Stimulated activated CD4-positive, alpha-beta T cell treated with anti-CD3 and anti-CD28 coated beads, Interleukin-12 subunit alpha, Interleukin-12 subunit beta, amount 100 ng/mL, for 4 hours (primary cell): Measurements from ENCODE around the gene AZU1.

Experiments used
- DNase-seq: peaks from one replicate; pipeline ENCODE4 v3.0.0-alpha.2; 2020

The AZU1 gene

GRCh38 chr19:797528-798414 lies 29.9 kb upstream of the AZU1 start:
- DNase-seq, result peak; percentile 85

GRCh38 chr19:798415-799075 lies 29.1 kb upstream of the AZU1 start:
- DNase-seq, result no peak

- no peak for DNase-seq
Measured at GRCh38 chr19:799076-799881, 28.4 kb upstream of the AZU1 start.

GRCh38 chr19:800360-801029 lies 27.1 kb upstream of the AZU1 start:
- no peak for DNase-seq

GRCh38 chr19:801030-801860 lies 26.4 kb upstream of the AZU1 start:
- no peak for DNase-seq

GRCh38 chr19:801861-802497 lies 25.7 kb upstream of the AZU1 start:
- no peak for DNase-seq

- no peak for DNase-seq
Measured at GRCh38 chr19:802498-803098, 25.0 kb upstream of the AZU1 start.

- DNase-seq, result no peak
Measured at GRCh38 chr19:803099-803561, 24.5 kb upstream of the AZU1 start.

- no peak for DNase-seq
Measured at GRCh38 chr19:803686-804418, 23.8 kb upstream of the AZU1 start.

GRCh38 chr19:804419-805165 lies 23.0 kb upstream of the AZU1 start:
- no peak for DNase-seq

- no peak for DNase-seq
Measured at GRCh38 chr19:805166-805551, 22.5 kb upstream of the AZU1 start.

GRCh38 chr19:805600-806550 lies 21.8 kb upstream of the AZU1 start:
- DNase-seq, result no peak

- DNase-seq, result no peak
Measured at GRCh38 chr19:806815-807421, 20.7 kb upstream of the AZU1 start.

GRCh38 chr19:807627-808422 lies 19.8 kb upstream of the AZU1 start:
- no peak for DNase-seq

- DNase-seq, result no peak
Measured at GRCh38 chr19:808423-808775, 19.2 kb upstream of the AZU1 start.

- DNase-seq, result no peak
Measured at GRCh38 chr19:810077-810855, 17.4 kb upstream of the AZU1 start.
